ENCODE results near the gene PPM1H.

DNA sequence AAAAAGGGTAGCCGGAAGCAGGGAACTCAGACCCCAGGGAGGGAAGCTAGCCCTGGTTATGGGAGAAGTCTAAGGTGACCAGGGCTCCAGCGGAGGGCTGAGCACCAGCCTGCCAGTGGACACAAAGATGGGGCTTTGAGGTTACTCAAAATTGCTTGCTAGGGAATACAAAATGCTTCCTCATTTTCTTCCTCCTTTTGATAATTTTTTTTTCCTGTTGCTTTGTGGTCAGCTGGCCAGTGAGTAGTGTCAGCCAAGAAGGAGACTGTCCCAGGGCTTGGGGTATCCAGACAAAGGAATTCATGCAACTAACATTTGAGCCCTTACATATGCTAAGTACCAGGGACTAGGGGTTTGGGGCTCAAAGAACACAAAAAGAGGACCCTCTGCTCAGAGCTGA, 206.2 kb downstream of the PPM1H start:
- no peak for TF ChIP-seq POLR2AphosphoS5 (IDR thresholded peaks at IDR 0.05; ENCODE audit: borderline replicate concordance, low read depth, low read length)
- no peak for TF ChIP-seq EZH2 (IDR thresholded peaks at IDR 0.05)

All from SK-N-MC (cell line).